NCI-H2107 (cell line): ENCODE results near the gene HPS4.
A peak's percentile ranks its signal among the peaks of the same experiment; 100 is the strongest.
"Not testable (repeated sequence)": the region's sequence is repeated elsewhere in the genome, so short reads cannot be mapped to it uniquely, and the experiment has no call there.

ENCODE experiments used
- DNase-seq: peaks from one replicate; lab custom pipeline; 2025; lab: John Stamatoyannopoulos, UW

The HPS4 gene

DNA sequence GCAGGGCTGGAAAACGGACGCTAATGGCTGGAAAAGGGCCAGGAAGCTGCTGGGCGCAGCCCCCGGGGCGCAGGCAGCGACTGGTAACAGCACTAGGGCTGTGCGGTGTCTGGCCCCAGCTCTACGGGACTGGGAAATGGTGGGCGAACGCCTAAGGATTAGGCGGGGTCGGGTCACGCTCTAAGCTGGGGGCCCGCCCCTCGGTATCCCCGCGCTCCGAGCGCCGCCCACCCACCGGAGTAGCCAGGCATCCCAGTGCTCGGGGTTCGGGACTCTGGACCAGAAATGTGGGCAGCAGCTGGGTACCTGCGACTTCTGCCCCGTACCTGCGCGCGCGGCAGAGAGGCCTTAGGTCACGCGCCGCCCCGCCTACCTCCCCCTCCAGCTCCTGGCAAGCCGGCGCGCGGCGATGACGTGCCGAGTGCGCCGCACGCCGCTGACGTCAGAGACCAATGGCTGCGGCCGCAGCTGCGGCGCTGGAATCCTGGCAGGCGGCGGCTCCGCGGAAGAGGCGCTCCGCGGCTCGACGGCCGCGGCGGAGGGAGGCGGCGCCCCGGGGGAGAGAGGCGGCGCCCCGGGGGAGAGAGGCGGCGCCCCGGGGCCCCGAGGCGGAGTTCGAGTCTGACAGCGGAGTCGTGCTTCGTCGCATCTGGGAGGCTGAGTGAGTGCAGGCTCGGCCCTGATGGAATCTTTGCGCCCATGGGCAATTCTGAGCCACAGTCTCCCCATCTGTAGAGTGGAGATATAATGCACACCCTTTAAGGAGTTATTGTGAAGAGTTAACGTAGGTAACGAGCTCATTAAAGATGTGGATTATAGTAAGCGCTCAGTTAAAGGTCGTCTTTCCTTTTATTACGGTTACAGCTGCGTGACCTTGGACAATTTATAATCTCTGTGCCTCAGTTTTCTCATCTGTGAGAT lies at the start of gene HPS4, which contains the start of gene SRRD:
TSS of gene HPS4 (minus strand) at position 345 of the 921 bp plus-strand sequence. CDS start 2,021 bp downstream, outside the sequence.
TSS of gene SRRD (plus strand) at position 439 of the 921 bp plus-strand sequence. CDS start at position 453, 14 bp downstream.
- peak; percentile 63 for DNase-seq

DNA sequence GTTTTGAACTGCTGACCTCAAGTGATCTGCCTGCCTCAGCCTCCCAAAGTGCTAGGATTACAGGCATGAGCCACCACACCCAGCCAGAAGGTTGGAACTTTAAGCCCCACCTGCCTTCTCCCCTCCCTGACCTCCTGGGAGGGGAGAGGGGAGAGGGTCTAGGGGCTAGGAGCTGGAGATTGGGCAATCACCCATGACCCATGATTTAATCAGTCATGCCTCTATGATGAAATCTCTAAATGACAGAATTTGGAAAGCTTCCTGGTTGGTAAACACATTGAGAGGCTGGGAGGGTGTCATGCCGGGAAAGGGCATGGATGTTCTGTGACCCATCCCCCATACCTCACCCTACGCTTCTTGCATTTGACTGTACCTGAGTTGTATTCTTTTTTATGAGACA lies 45.8 kb upstream of the HPS4 start:
- no peak for DNase-seq

DNA sequence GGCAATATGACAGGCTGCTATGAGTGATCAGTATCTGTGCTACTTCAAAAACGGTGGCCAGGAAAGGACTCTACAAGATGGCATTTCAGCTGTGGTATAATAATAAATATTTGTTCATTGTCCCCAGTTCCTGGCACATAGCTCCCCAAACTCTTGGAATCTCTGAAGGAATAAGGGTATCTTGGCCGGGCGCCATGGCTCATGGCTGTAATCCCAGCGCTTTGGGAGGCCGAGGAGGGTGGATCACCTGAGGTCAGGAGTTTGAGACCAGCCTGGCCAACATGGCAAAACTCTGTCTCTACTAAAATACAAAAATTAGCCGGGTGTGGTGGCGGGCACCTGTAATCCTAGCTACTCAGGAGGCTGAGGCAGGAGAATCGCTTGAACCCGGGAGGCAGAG lies 44.9 kb upstream of the HPS4 start:
- not testable (repeated sequence) for DNase-seq

DNA sequence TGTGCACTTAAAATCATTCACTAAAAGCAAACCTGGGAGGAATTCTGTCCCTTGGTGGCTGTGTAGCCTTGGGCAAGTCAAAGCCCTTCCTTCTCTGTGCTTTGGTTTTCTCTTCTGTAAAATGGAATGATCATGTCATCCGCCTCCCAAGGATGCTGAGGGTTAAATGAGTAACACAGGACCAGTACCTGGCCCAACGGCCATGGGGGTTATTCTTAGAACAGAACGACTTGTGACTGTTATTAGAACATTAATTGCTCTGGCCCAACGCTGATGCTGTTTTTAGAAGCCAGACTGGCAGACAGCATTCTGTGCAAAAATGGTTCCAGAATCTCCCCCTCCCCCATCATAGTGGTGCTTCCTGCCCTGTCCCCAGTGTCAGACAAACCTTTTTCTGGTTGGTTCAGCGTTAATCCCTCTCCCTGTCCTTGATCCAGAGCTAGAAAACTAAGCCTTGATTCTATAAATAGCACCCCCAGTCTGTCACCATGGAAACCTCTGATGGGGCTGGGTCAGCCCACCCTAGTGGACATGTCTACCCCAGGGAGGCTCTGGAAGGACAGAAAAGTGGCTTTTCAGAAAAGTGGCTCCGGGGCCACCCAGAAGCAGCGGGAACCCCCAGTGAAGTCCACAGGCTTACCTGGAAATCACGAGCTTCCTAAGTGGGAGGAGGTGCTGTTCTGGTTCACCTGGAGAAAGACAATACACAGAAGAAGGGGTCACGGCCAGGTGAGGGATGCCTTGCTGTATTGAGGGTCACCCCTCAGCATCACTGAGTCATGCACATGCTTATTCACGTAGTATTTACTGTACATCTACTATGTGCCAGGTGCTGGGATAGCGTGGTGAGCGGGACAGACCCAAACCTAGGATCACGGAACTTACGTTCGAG lies 44.2 kb upstream of the HPS4 start:
- DNase-seq, result no peak

DNA sequence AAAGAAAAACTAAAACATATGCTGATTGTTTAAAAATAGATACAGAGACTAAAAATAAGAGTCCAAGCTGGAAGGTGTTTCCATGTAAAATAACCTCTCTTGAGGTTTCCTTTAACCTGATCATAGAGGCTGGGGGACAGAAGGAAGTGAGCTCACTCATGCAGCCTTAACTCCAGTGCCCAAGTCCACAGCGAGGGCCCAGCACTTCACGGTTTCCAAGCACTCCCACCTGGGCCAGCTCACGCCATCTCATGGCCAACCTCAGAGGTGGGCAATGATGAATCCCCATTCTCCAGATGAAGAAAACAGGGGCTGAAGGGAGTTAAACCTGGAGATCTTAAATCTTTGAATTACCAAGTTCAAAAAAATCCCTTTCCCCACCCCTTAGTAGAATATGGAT lies 43.6 kb upstream of the HPS4 start:
- no peak for DNase-seq

DNA sequence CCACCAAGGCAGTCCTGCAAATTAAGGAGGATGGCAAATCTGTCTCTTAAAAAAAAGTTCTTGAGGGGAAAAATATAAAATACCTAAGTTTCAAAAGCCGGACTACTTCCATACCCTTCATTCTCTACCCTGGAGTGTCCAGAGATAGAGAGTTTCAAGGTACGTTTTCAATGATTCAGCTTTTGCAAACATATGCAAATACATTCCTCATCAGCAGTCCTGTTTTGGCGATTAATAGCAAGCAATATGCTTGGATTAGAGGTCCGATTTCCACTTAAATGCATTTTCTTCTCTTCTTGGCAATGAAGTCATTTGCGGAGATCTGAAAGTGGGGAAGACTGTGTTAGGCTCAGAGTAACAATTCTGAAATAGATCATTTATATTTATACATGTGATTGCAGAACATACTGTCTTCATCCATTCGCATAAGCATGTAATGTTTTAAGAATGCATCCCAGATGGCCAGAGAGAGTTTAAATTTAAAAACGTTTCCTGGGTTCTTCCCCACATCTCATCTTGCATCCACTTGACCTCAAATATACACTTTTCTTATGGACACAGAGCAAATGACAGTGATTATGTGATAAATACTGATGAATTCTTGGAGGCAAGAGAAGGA lies 42.5 kb upstream of the HPS4 start:
- DNase-seq, result no peak

DNA sequence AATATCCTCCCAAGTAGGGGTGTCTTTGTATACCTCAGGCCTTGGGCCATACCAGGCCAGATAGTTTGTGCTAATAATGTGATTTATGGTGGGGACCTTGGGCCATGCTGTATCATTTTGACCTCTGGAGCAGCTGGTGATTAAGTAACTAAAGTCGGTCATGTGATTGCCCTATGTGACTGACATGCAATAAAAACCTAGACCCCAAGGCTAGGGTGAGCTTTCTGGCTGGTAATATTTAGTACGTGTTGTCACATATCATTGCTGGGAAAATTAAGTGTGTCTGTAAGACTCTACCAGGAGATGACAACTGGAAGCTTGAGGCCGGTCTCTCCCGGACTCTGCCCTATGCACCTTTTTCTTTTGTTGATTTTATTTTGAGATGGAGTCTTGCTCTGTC lies 41.3 kb upstream of the HPS4 start:
- DNase-seq, result no peak

DNA sequence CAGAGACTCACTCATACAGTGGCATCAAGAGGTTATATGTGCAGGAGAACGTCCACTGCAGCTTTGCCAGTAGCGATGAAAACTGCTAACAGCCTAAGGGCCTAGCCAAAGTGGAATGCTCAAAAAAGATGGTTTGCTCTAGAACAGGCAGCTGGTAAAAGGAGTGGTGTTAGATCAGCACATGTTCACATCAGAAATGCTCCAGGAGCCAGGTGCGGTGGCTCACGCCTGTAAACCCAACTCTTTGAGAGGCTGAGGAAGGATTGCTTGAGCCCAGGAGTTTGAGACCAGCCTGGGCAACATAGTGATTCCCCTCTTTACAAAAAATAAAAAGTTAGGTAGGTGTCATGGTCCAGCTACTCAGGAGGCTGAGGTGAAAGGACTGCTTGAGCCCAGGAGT lies 39.0 kb upstream of the HPS4 start:
- no peak for DNase-seq

DNA sequence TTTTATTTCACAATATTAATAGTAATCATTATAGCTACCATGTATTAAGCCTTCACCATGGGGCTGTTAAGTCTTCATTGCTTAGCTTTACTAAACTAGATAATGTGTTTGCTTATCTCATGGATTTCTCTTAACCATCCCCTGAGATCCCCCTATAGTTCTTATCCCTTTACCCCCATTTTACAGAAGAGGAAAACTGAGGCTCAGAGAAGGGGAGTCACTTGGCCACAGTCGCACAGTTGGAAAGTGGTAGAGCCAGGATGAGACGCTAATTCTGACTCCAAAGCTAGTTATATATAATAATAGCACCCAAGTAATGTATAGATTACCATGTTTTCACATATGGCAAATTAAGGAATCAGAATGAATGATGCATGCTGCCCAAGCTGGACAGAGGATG lies 38.4 kb upstream of the HPS4 start:
- DNase-seq, result no peak

DNA sequence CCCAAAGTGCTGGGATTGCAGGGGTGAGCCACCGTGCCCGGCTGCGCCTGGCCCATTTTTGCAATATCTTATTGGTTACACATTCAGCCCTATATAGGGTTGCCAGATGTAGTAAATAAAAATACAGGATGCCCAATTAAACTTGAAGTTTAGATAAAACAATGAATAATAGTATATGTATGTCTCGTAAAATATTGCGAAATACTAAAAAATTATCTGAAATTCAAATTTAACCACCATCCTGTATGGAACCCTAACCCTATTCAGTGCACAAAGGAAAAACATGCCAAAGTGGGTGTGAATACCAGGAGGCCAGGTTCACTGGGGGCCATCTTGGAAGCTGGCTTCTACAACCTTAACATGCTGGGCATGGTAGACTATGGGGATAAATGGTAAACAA lies 33.8 kb upstream of the HPS4 start:
- DNase-seq, result no peak

DNA sequence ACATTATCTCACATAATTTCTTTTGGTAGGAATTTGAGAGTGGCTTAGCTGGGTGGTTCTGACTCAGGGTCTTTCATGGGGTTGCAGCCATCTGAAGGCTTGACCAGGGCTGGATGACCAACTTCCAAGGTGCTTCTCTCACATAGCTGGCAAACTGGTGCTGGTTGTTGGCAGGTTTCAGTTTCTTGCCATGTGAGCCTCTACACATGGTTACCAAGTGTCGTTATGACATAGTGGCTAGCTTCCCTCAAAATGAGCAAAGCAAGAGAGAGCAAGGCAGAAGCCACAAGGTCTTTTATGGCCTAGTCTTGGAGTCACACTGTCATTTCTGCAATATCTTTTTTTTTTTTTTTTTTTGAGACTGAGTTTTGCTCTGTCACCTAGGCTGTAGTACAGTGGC lies 32.9 kb upstream of the HPS4 start:
- DNase-seq, result no peak

DNA sequence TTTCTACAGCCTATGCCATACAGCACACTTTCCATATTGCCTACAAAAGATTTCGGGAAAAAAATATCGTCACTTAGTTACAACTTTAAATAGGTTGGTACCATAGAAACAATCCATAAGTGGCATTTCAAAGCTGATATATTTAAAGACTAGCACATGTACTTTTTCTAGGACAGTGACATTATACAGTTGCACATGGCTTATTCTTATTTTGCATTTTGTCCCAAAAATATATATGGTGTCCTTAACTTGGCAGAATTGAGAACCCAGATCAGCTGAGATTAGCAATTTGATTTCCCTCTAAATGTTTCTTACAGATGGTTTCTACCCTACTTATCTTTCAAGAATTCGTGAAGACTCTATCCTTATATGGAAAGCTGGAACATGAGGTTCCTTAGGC lies 32.3 kb upstream of the HPS4 start:
- no peak for DNase-seq

DNA sequence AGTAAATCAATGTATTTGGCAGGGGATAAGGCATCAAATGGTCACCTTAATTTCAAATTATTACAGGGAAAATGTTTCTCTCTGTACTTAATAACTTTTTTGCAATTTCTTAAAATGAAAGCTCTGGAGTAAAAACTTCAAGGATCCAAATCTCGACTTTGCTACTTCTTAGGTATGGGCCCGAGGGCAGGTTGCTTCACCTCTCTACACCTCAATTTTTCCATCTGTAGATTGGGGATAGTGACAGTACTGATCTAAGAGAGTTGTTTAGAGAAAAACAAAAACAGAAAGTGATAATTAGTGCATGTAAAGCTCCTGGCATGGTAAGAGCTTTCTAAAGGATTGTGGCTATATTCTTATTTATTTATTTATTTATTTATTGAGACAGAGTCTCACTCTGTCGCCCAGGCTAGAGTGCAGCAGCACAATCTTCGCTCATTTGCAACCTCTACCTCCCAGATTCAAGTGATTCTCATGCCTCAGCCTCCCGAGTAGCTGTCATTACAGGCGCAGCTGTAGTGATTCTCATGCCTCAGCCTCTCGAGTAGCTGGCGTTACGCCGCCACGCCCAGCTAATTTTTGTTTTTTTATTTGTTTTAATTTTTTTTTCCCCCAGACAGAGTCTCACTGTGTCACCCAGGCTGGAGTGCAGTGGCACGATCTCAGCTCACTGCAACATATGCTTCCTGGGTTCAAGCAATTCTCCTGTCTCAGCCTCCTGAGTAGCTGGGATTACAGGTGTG lies 31.0 kb upstream of the HPS4 start:
- no peak for DNase-seq

DNA sequence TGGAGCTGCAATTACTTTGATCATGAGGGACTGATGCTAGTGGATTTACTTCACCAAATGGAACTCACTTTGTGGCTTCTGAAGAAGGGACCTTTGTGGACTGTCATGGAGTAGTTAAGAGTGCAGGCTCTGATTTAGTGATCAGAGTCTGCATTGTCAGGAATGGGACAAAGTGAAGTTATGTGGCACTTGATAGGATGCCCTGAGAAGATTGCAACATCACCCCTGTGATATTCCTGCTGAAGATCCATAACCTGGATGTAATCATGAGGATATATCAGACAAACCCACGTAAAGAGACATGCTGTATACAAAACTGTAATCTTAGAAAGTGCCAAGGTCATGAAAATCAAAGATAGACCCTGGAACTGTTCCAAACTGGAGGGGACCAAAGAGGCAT lies 30.3 kb upstream of the HPS4 start:
- no peak for DNase-seq

DNA sequence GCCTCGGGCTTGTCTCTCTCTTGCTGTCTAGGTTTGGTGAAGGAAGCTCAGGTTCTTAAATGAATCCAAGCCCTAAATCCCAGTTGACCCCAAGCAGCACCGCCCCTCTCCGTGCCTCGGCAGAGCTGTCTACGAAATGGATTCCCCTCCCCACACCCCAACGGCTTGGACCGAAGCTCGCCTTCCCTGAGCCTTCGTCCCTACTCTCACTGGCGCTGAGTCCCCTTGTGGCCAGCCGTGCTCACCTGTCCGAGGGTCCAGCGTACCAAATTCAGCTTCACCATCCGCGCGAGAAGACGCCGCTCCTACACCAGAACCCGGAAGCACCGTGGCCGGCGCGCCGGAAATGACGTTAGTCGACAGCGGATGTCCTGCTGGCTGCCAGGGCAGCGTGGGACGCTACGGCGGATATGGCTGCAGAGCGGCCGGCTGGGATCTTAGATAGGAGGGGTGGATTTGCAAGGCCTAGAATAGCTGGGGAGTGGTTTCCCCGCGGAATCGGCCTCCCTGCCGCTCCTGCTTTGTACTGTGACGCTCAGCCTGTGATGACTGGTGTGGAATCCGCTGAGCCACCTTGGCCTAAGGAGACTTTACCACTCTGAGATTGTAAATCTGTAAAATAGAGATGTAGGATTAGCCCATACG lies 28.7 kb upstream of the HPS4 start, which contains the start of gene TFIP11:
TSS of gene TFIP11 (minus strand) at position 325 of the 645 bp plus-strand sequence. CDS start 2,201 bp downstream, outside the sequence.
- peak; percentile 65 for DNase-seq

DNA sequence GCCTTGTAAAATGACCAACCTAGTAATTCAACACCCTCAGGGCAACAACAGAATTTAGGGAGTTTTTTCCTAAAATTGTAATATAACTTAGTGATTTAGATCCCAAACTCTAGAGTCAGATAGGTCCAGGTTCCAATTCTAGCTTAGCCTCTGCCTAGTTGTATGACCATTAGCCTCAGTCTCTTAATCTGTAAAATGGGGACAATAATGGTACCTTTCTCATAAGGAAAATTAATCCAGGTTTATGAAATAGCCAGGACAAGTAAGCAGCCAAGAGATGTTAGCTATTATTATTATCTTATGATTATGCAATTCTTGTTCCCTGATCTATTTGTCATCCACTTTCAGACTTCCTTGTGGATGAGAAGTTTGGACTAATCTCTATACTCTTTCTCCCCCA lies 24.6 kb upstream of the HPS4 start:
- no peak for DNase-seq

DNA sequence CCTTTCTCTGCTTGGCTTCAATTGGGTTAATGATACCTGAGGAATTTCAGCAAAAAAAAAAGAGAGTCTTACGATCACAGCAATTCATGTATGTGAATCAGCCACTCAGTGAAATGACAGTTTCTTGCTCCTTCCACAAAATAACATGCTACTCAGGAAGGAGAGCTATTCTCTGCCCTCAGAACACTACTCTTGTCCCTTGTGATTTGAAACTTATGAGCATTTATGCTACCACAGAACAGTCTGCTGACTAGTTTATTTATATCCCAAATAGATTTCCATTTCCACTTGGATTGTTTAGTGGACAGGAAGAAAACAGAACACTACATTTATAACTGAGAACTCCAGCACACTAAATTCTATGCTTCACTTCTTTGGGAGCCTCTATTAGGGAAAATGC lies 20.2 kb upstream of the HPS4 start:
- DNase-seq, result no peak

DNA sequence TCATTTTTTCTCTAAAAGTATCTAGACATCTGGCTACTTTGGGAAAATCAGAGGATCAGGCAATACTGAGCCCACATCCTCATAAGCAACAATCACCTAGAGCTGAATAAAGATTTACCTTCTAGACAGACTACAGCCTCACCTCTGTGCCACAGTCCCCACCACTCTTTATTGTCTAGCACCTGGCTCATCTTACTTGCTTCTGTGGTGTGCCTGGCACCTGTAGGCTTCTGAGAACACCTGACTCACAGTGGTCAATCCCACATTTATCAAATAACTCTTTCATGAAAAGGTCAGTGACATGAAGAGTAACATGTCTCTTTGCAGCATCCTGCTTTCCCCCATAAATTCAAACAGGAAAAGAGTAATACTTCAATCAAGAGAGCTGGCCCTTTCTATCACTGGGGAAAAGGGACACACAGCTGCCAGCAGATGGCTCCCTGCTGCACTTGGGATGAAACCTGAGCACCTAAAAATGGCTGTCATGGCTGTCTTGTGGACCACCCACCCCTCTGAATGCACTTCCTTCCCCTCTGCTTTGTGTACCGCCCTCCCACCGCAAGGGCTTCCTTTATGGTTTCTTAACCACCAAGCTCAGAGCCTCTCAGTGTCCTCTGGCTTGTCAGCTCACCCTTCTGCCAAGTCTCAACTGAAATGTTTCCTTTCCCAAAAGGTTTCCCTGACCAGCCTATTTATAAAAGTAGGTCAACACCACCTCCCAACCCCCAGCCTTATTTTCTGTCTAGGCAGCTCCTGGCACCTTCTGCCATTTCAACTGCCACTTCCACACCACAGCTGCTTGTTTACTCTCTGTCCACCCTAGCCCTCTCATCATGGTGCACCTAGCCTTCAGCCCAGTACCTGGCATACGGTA lies 19.3 kb upstream of the HPS4 start:
- no peak for DNase-seq

DNA sequence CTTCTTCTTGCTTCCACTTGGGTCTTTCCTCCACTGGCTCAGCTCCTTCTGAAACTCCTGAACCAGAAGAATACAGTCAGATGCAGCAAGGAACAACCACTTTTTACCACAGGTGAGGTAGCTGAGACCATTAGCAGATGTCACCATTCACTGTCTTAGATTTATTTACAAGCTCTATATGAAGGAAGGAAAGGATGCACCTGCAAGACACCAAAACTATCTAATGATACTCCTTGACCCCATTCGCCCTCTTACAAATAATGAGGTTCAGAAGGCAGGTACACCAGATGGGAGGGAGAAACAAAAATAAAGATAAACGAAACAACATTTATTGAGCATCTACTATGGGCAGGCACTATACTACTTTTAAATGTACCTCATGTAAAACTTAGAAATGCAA lies 18.4 kb upstream of the HPS4 start:
- DNase-seq, result no peak

DNA sequence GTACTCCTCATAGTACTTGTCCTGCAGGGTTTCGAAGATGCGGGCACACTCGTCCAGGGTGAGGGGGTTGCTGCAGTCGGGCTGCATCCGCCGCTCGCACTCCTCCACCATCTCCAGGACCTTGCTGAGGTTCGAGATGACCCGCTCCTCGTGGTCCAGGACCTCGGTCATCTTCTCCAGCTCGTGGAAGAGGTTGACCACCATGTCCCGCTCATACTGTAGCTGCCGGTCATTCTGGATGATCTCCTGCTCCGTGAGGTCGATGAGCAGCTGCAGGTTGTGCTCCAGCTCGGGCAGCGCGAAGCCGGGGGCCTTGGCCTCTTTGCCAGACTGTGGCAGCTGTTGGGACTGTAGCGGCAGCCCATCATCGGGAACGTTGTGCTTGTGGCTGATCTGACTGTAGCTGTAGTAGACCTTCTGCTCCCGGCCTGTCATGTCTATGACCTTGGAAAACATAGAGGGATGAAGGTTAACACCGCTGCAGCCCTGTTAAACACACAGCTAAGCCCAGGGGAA lies 15.7 kb upstream of the HPS4 start:
- DNase-seq, result no peak
